GM21528 (cell line): ENCODE results near the gene NTN3.
"Not testable (repeated sequence)": the region's sequence is repeated elsewhere in the genome, so short reads cannot be mapped to it uniquely, and the experiment has no call there.

Experiments
- ATAC-seq: cut with Tn5 transposase; IDR thresholded peaks from one replicate; pipeline ENCODE4 v1.9.1; 2021; ENCODE audit warnings: mild to moderate bottlenecking, moderate library complexity; ENCODE audit not compliant: unreplicated experiment, low FRiP score

NTN3 gene

GRCh38 chr16:2471016-2471652, at the start of gene NTN3:
Gene NTN3 (plus strand): TSS chr16:2471297. CDS start chr16:2471702, 405 bp downstream.
- ATAC-seq, result no peak

- ATAC-seq, result no peak
These were observed 48.8 kb upstream of the NTN3 start for GRCh38 chr16:2422123-2422867.

- no peak for ATAC-seq
These were observed 46.8 kb upstream of the NTN3 start for GRCh38 chr16:2424061-2425007.

GRCh38 chr16:2425008-2425518, 46.0 kb upstream of the NTN3 start:
- ATAC-seq, result no peak

- ATAC-seq, result no peak
These were observed 45.2 kb upstream of the NTN3 start for GRCh38 chr16:2425825-2426430.

GRCh38 chr16:2426941-2427361, 44.1 kb upstream of the NTN3 start:
- no peak for ATAC-seq

GRCh38 chr16:2427526-2427925, 43.6 kb upstream of the NTN3 start:
- no peak for ATAC-seq

- no peak for ATAC-seq
These were observed 42.9 kb upstream of the NTN3 start for GRCh38 chr16:2428051-2428783.

GRCh38 chr16:2428784-2429033, 42.4 kb upstream of the NTN3 start:
- no peak for ATAC-seq

- ATAC-seq, result peak; percentile 85
These were observed 41.9 kb upstream of the NTN3 start, which contains the start of gene CCNF for GRCh38 chr16:2429034-2429770. Gene CCNF (plus strand): TSS chr16:2429447. CDS start chr16:2429482, 35 bp downstream.

GRCh38 chr16:2429771-2430663, 41.1 kb upstream of the NTN3 start:
- ATAC-seq, result peak; percentile 9

- ATAC-seq, result no peak
These were observed 38.8 kb upstream of the NTN3 start for GRCh38 chr16:2432286-2432685.

- ATAC-seq, result no peak
These were observed 38.1 kb upstream of the NTN3 start for GRCh38 chr16:2432801-2433505.

- not testable (repeated sequence) for ATAC-seq
These were observed 35.9 kb upstream of the NTN3 start for GRCh38 chr16:2435236-2435635.

- ATAC-seq, result no peak
These were observed 35.0 kb upstream of the NTN3 start for GRCh38 chr16:2436110-2436509.

- no peak for ATAC-seq
These were observed 33.9 kb upstream of the NTN3 start for GRCh38 chr16:2437032-2437790.

- ATAC-seq, result no peak
These were observed 33.0 kb upstream of the NTN3 start for GRCh38 chr16:2438121-2438520.
